Measurements from ENCODE around the gene APBB1IP.
"Not testable (repeated sequence)": the region's sequence is repeated elsewhere in the genome, so short reads cannot be mapped to it uniquely, and the experiment has no call there.

The APBB1IP gene

DNA sequence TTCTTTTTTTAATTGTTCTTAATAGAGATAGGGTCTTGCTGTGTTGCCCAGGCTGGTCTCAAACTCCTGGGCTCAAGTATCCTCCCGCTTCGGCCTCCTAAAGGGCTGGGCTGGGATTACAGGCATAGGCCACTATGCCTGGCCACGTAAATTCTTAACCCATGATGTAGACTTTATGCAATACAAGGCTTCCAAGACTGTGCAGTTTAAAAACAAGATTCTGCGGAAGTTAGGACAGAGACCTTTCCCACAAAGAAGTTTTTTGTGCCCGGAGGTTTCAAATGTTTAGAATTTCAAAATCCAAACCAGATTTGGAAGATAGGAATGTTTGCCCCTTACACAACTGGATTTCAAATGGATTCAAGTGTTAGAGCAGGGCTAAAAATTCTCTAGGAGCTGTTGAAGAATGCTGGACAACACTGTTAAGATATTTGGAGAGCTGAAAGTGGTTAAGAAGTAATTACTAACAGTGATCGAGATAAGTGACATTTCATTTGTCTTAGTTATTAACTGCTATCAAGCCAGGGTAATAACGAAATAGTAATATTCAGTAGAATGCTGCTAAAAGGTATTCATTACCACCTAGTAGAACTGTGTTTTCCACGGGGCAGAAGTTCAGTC, 7.4 kb downstream of the APBB1IP start:
- DNase-seq, result no peak

DNA sequence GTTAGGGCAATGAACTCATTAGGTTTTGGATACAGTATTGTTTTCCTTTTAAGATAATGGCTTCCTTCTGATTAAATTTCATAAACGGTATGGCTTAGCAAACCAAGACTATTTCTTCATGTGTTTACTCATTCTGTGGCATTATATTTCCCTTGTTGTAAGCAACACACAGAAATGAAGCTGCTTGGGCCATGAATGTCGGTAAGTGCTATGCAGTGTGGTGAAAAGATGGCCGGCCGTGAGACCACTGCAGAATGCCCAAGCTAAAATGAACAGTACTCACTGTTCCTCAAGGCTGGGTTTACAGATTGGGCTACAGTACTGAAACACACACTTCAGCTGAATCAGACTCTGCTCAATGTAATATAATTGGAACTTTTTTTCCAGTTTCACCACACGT, 8.1 kb downstream of the APBB1IP start:
- no peak for DNase-seq

DNA sequence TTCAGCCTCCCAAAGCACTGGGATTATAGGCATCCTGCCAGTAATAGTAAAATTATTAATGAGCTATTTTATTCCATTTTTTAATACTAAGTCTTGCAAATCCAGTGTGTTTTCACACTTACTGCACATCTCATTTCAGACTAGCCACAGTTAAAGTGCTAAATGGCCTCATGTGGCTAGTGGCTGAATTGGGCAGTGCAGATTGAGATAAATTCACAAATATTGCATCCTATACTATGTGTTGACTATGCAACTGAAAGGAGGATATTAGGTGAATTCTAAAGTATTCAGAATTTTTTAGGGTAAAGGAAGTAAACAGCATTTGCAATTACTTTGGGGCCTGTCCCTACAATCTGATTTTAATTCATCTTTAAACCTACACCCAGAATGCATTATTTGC, 10.2 kb downstream of the APBB1IP start:
- DNase-seq, result no peak

DNA sequence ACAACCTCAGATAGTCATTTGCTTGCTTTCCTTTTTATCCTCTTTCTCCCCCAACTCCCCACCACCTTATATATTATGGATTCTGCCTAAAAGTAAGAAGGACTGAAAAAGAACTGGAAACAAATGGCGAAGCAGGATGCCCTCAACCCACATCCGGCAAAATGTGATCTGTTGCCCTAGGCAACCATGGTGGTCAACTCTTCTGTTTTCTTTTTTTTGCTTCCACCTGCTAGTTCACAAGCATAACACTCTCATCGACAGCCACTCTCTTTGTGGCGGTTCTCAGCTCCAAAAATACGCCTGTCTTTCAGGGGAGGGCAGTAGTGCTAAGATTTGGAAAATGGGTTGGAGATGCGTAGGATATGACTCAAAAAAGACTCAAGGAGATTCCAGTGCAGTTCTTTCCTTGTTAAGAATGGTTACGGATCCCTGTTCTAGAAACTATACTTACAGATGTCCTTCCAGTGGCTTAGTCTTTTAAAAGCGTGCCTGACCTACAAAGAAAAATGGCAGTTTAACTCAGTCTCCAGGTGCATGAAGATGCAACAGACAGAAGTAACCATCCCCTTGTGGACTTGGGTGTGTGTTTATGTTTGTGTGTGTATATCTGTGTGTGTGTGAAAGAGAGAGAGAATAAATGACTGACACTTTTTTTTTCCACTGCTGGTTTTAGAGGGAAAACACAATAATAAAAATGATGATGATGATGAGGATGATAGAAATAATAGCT, 10.7 kb downstream of the APBB1IP start:
- DNase-seq, result no peak

DNA sequence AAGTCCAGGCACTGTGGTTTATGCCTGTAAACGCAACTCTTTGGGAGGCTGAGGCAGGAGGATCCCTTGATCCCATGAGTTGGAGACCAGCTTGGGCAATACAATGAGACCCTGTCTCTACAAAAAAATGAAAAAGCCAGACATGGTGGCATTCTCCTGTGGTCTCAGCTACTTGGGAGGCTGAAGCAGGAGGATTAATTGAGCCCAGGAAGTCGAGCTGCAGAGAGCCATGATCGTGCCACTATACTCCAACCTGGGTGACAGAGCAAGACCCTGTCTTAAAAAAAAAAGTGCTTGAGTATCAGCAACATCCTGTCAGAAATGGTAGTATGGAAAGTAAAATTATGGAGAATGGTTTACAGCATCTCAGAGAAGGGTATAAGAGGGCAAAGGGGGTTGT, 11.6 kb downstream of the APBB1IP start:
- DNase-seq, result no peak

DNA sequence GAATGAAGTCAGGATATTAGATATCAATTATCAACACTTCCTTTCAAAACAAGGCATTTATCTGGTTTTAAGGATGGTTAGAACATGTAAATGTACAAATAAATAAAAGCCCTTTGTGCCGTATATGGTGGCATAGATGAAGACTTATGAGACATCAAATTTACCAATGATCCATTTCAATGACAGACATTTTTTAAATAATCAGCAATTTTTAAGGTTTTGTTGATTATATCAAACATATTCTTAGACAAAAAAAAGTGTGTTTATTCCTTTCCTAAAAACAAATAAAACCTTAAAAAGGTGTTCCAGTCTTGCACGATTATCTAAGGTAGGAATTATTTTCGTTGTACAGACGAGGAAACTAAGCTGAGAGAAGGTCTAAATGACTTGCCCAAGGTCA, 13.8 kb downstream of the APBB1IP start:
- DNase-seq, result no peak

DNA sequence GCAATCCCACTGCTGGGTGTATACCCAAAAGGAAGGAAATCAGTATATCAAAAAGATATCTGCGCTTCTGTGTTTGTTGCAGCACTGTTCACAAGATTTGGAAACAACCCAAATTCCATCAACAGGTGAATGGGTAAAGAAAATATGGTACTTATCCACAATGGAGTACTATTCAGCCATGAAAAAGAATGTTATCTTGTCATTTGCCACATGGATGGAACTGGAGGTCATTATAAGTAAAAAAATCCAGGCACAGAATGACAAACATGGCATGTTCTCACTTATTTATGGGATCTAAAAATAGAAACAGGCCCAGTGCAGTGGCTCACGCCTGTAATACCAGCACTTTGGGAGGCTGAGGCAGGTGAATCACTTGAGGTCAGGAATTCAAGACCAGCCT, 15.7 kb downstream of the APBB1IP start:
- no peak for DNase-seq

DNA sequence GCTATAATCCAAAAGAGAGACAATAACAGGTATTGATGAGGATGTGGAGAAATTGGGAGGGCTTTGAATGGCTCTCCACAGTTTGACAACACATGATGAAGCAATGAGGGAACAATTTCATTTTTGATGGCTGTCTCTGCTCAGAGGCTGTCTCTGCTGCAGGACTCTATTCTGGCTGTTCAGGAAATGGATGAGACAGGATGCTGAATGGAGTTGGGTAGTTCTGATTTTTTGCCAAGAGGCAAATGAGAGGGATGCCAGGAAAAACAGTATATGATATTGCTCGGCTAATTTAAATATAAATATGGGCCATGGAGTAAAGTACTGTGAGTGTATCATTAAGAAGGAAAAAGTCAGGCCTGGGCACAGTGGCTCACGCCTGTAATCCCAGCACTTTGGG, 16.8 kb downstream of the APBB1IP start:
- DNase-seq, result no peak

DNA sequence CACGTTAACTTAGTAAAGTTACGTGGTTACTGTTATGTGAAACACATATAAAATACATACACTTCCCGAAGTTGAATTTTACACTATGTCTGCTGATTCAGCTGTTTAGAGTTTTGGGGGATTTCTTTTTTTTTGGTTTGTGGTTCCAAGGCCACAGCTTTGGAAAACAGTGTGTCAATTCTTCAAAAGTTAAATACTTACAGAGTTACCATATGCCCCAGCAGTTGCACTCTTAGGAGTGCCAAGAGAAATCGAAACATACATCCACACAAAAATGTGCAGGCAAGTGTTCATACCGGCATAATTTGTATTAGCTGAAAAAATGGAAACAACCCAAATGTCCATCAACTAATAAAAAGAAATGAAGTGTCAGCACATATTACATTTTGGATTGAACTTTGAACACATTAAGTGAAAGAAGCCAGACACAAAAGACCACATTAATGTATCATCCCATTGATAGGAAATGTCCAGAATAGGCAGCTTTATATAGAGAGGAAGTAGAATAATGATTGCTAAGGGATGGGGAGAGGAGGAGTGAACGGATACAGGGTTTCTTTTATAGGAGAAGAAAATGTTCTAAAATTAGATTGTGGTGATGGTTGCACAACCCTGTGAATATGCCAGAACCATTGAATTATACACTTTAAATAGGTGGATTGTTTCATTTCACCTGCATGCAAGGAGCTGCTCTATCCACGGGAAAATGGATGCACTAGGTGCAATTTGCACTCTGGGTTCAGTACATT, 17.6 kb downstream of the APBB1IP start:
- no peak for DNase-seq

DNA sequence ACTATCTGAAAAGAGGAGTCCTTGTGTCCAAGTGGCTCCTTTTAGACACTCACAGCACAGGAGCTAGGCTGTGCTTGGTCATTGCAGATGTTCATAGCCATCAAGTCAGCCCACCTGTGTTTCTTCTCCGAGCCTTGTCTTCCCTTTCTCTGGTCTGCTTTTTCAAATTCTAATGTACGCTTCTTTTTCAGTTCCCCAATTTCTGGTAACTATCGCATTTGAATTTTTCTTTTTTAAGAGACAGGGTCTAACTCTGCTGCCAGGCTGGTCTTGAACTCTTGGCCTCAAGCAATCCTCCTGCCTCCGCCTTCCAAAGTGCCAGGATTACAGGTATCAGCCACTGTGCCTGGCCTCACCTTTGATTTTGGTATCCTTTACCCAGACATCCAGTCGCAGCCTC, 18.9 kb downstream of the APBB1IP start:
- no peak for DNase-seq

DNA sequence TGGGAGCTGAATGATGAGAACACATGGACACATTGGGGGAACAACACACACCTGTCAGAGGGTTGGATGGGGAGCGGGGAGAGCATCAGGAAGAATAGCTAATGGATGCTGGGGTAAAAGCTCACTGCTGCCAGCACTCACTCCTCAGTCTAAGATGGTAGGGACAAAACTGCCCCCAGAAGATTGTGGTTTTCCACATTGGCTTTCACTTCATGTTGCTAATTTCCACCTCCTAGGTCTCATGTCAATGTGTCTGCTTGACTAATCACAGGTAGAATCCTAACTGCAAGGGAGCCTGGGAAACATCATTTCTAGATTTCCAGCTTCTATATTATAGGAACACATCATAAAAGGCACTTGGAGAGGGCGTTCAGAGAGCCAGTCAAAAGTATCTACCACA, 22.6 kb downstream of the APBB1IP start:
- DNase-seq, result no peak

DNA sequence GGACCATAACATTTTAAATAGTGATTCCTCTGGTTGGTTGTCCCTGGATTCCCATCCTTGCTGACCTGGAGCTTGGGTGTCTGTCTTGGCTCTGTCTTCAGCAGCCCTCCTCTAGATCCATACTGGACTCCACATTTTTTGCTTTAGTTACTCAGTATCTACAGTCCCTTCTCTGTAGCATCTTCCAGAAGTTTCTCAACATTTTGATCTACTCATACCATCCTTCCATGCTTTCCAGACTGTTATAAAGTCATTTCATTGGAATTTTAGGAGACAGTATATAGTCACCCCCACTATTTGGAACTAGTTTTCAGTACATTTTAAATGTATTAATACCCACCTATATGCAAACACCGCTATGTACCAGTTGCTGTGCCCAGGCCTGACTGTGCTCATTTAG, 25.8 kb downstream of the APBB1IP start:
- no peak for DNase-seq

DNA sequence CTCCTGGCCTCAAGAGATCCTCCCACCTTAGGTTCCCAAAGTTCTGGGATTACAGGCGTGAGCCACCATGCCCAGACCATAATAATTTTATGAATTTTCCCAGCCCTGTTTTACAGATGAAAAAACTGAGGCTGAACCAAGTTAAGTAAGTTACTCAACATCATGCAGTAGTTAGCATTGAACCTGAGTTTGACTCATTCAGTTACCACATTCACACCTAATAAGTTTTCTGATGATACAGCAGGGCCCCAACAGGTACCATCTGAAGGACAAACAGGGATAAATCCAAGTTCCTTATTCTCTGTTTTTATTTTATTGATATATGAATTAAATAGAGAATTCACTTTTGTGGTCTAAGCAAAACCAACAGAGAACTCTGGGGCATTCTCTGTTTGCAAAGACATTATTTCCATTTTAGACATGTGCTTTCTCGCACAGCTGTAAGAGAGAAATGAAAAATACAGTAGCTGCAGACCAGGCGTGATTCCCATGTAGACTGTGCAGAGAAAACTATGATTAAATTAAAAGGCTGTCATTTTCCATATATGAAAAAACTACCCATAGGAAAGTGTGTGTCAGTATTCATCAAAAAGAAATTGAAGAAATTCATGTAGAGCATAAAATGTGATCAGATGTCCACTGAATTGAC, 26.6 kb downstream of the APBB1IP start:
- no peak for DNase-seq

DNA sequence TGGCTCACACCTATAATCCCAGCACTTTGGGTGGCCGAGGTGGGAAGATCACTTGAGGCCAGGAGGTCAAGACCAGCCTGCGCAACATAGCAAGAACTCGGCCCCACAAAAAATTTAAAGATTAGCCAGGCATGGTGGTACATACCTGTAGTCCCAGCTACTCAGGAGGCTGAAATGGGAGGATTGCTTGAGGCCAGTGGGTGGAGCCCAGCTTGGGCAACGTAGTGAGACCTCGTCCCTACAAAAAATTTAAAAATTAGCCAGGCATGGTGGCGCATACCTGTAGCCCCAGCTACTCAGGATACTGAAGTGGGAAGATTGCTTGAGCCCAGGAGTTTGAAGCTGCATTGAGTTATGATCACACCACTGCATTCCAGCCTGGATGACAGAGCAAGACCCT, 28.4 kb downstream of the APBB1IP start:
- DNase-seq, result not testable (repeated sequence)

DNA sequence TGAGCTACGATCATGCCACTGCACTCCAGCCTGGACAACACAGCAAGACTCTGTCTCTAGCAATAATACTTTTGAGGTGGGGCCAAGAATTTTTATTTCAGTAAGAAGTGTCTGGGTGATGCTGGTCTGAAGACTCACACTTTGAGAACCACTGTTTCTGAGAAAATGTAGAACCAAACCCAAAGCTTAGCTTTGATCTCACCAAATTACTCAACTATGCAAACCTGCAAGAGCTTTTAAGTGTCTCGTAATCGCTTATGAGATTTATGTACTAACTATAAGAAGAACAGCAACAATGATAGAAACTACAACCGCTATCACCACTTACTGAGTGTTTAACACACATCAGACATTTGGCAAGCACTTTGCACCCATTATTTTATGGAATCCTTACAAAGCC, 29.5 kb downstream of the APBB1IP start:
- no peak for DNase-seq

DNA sequence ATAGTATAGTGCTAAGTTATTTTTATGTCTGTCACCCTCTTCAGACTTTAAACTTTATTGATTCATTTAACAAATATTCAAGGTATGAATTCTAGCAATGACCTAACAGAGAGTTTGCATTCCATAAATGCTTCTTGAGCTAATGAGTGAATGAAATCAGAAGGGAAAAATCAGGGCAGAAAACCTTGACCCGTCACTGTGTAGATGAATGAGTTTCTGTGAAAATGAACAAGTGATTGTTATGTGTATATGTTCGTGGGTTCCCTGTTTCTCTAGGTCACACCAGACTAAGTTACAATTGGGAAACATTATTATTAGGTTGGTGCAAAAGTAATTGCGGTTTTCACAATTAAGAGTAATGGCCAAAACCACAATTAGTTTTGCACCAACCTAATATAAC, 30.1 kb downstream of the APBB1IP start:
- no peak for DNase-seq

DNA sequence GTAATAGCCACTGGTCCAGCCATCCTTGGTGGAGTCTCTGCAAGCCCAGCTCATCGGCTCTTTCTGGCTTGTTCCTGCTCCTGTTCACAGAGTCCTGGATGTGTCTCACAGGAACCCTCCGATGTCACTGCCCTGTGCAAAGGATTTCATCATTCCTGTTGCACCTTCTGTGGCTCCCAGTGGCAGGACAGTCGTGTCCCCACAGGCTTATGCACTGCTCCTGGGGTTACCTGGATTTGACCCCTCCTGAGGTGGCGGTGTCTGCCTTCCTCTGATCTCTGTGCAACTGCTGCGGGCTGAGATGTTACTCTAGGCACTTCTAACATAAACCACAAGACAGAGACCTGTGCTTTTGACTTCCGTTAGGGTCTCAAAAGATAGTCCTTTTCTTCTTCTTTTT, 30.6 kb downstream of the APBB1IP start:
- no peak for DNase-seq

DNA sequence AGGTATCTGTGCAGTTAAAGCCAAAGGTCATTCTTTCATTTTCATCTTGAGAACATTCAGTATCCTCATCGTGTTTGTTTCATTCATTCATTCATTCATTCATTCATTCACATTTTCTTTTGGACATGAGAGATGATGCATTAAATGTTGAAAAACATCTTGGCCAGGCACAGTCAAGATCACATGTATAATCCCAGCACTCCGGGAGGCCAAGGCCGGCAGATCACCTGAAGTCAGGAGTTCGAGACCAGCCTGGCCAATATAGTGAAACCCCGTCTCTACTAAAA, 34.3 kb downstream of the APBB1IP start:
- DNase-seq, result no peak

DNA sequence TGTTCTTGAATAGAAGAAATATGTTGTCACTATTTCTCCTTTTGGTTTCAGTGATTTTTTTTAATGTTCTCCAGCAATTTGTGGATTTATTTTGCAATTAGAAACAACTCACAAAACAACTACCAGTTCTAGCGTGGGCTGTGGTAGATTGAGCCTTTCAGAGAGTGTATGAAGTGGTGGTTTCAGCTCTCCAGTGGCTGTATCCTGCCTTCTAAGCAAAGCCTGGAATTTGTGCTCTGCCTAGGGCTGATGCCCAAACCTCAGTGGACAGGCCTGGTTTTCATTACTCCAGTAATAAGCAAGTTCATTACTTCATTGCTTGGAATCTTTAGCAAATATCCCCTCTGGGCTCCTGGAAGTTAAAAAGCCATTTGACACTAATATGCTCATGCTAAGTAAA, 35.9 kb downstream of the APBB1IP start:
- no peak for DNase-seq

DNA sequence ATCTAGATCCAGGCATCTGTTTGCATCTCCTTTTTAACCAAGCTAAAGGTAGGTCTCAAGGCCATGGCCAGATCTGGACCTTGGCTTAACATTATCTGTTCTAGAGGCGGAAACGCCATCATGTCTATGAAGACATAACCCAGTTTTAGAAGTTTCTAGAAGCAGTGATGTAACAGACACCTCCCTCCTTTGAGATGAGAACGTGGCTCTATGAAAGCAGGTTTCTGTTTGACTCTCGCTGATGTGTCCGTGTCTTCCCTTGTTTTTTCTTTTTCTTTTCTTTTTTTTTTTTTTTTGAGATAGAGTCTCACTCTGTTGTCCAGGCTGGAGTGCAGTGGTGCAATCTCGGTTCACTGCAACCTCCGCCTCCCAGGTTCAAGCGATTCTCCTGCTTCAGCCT, 36.7 kb downstream of the APBB1IP start:
- DNase-seq, result not testable (repeated sequence)

DNA sequence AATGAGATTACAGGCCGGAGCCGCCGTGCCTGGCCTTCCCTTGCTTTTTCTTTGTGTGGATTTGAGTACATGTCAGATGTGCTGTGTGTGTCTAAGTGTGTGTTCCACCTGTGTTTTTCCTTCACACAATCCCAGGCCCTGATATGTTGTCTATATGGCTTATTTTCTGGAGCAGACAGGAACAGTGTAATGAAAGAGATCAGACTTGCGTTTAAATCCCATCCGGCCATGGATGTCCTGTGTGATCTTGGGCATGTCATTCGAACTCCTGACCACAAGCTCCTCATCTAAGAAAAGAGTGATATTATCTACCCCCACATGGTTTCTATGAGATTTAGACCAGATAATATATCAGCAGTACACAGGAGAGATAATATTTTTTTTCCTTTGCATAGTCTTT, 37.2 kb downstream of the APBB1IP start:
- no peak for DNase-seq

DNA sequence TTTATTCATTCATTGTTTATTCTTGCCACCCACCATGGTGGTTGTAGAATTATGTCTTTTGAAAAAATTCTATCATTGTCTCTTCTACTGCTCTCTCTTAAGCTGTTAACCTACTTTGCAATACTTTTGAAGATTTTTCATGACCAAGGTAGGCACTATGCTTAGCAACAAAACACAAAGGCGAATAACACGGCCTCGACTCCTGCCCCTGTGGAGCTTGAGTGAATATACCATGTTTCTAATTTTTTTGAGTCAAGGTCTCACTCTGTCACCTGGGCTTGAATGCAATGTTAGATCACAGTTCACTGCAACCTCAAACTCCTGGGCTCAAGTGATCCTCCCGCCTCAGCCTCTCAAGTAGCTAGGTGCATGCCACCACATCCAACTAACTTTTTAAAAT, 39.4 kb downstream of the APBB1IP start:
- no peak for DNase-seq

DNA sequence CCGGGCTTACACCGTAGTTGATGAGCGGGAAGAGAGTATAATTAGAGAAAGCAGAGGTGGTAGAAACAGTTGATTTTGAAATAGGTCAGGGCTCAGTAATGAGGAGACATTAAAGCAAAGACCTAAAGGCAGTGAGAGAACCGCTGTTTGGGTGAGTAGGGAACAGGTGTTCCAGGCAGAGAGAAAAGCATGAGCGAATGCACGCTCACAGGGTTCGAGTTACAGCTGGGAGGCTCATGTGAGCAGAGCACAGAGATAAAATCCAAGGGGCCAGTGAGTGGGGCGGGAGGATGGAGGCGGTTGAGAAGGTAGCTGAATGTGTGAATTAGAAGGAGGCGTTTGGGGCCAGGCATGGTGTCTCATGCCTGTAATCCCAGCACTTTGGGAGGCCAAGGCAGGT, 39.9 kb downstream of the APBB1IP start:
- no peak for DNase-seq

All from C1 segment of cervical spinal cord (tissue), 14 donors.